C4-2B (cell line): ENCODE data around the gene BSPRY.

Experiments
- H3K27ac ChIP-seq: fragments of 450-650 bp; 2 replicates; pipeline ENCODE4 v1.5.1; 2017
- ZFX ChIP-seq: fragments of 450-650 bp; IDR thresholded peaks from 2 replicates; pipeline ENCODE4 v1.6.1; 2017
- TF ChIP-seq, protein P1 (sequence below): fragments of 450-650 bp; conservative IDR thresholded peaks from 2 replicates; pipeline ENCODE4 v1.5.1; 2017; ENCODE audit warnings: mild to moderate bottlenecking

BSPRY gene

GRCh38 chr9:113388833-113389232, 39.5 kb downstream of the BSPRY start:
- TF ChIP-seq ZFX = no peak
- TF ChIP-seq, protein P1, sequence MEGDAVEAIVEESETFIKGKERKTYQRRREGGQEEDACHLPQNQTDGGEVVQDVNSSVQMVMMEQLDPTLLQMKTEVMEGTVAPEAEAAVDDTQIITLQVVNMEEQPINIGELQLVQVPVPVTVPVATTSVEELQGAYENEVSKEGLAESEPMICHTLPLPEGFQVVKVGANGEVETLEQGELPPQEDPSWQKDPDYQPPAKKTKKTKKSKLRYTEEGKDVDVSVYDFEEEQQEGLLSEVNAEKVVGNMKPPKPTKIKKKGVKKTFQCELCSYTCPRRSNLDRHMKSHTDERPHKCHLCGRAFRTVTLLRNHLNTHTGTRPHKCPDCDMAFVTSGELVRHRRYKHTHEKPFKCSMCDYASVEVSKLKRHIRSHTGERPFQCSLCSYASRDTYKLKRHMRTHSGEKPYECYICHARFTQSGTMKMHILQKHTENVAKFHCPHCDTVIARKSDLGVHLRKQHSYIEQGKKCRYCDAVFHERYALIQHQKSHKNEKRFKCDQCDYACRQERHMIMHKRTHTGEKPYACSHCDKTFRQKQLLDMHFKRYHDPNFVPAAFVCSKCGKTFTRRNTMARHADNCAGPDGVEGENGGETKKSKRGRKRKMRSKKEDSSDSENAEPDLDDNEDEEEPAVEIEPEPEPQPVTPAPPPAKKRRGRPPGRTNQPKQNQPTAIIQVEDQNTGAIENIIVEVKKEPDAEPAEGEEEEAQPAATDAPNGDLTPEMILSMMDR = no peak
- no peak overlapping the region for H3K27ac ChIP-seq

DNA sequence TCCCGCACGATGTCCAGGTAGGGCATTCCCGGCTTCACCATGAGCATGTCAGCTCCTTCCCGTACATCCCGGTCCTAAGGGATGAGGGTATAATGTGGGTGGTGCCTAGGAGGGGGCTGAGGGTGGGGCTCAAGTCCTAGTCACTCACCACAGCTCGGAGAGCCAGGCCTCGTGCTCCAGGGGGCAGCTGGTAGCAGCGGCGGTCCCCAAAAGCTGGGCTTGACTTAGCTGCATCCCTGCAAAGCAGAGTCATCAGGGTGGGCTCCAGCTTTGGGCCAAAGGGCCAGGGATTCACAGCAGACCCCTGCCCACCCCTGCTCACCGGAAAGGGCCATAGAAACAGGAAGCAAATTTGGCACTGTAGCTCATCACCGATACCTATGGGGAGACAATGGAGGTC, 40.1 kb downstream of the BSPRY start:
- no peak for TF ChIP-seq ZFX
- TF ChIP-seq, protein P1 = no peak
- no peak overlapping the region for H3K27ac ChIP-seq

- TF ChIP-seq, protein P1 = no peak
- H3K27ac ChIP-seq = no peak overlapping the region
These were observed 41.0 kb downstream of the BSPRY start for GRCh38 chr9:113390192-113390960.

- no peak for TF ChIP-seq ZFX
- TF ChIP-seq, protein P1 = no peak
- no peak overlapping the region for H3K27ac ChIP-seq
These were observed 42.6 kb downstream of the BSPRY start for GRCh38 chr9:113391917-113392316.

DNA sequence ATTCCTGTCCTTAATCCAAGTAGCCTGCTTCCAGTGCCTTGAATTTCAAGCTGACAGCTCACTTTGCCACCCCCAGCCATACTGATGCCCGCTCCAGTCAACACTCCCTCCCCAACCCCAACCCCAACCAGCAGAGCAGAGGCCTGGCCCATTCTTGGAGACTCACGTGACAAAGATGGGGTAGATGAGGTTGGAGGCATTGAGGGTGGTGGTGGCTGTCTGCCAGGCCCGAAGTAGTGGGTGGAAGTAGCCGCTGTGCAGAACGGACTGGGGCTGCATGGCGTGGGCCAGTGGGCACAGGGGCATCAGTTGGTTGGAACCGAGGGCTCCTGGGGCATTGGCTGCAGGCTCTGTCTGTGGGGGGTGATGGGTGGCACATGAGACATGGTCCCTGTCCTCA, 43.9 kb downstream of the BSPRY start:
- TF ChIP-seq, protein P1 = no peak
- TF ChIP-seq ZFX = no peak
- no peak overlapping the region for H3K27ac ChIP-seq

- no peak for TF ChIP-seq ZFX
- TF ChIP-seq, protein P1 = no peak
- no peak overlapping the region for H3K27ac ChIP-seq
These were observed 45.9 kb downstream of the BSPRY start for GRCh38 chr9:113395000-113395861.

DNA sequence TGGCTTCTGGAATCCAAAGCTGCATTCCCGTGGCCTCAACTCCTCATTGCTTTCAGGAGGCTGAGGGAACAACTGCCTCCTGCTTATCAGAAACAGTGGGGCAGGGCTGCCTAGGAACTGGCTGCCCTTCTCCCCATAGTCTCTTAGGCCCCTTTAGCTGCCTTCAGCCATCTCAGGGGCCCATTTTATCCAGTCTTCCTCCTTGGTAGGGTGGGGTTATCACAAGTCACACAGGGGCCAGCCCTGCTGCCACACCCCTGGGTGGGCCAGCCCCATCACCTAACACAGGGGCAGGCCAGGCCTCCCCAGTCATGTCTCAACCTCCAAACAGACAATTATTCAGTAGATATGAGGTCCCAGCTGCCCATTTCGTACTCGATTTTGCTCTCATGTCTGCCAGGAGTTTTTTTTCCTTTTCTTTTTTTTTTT, 47.9 kb downstream of the BSPRY start:
- TF ChIP-seq ZFX = no peak
- TF ChIP-seq, protein P1 = no peak
- H3K27ac ChIP-seq = no peak overlapping the region
